HG02840 (cell line): ENCODE results near the gene THSD7B.

Experiments
- ATAC-seq: cut with Tn5 transposase; IDR thresholded peaks from one replicate; pipeline ENCODE4 v1.9.1; 2021; ENCODE audit warnings: mild to moderate bottlenecking, moderate library complexity, moderate number of reproducible peaks; ENCODE audit not compliant: unreplicated experiment, low FRiP score

The THSD7B gene

DNA sequence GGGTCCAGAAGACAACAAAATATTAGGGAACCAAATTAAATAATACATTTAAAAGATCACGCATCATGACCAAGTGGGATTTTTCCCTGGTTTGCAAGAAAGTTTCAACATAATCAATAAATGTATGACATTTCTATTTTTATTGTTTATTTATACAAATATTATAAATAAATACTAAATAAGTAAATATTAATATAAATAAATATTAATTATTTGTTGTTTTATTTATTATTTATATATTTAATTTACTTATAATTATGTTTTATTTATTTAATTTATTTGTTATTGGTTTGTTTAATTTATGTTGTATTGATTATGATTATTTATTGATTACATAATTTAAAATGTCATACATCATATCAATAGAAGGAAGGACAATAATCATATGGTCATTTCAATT is 956.4 kb downstream of the THSD7B start:
- no peak for ATAC-seq

DNA sequence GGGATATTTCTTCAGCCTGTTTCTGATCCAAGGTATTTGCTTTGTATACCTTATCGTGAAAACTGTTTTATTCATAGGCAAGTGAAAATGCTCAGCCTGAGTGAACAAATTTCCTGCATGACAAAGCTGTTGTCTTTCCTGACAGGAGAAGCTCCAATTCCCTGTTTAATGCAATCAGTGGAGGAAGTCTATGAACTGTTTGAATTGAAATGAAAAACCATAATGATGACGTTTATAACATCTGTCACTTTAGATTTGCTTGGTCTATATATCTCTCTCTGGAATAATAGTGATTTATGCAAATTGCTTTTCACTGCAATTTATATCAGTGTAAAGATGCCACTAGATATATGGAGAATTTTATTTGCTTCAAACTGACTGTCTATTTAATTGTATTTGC is 959.6 kb downstream of the THSD7B start:
- no peak for ATAC-seq
